HepG2 (cell line): ENCODE results near the gene PNPLA2. TPM values are rescaled to one million over a fixed set of nuclear protein-coding genes. Genes with fewer than 3 reads are reported as not detected.

ENCODE experiments used
- BCL3 ChIP-seq: sonication (generic); formaldehyde crosslinking; IDR thresholded peaks from 2 replicates; pipeline ENCODE4 v1.5.1; 2020; ENCODE audit warnings: mild to moderate bottlenecking, missing genetic modification reagents, moderate library complexity
- BHLHE40 ChIP-seq: IDR thresholded peaks from 2 replicates; pipeline ENCODE4 v1.6.1; 2011; ENCODE audit warnings: low read length, improper control_type of control experiment
- CBX1 ChIP-seq: IDR thresholded peaks from one replicate; pipeline ENCODE4 v1.6.1; 2016; ENCODE audit warnings: antibody characterized with exemption, low read depth
- DDIT3 ChIP-seq: sonication (generic); formaldehyde crosslinking; IDR thresholded peaks from 2 replicates; pipeline ENCODE4 v1.4.0; 2020; ENCODE audit warnings: mild to moderate bottlenecking, missing genetic modification reagents
- GABPB1 ChIP-seq: IDR thresholded peaks from 2 replicates; pipeline ENCODE4 v1.6.1; 2016; ENCODE audit warnings: mild to moderate bottlenecking, missing genetic modification reagents, moderate library complexity, missing compliant biosample characterization
- GATA4 ChIP-seq: sonication (generic); IDR thresholded peaks from 2 replicates; pipeline ENCODE4 v1.6.1; 2016; ENCODE audit warnings: antibody characterized with exemption, low read depth, borderline replicate concordance
- GZF1 ChIP-seq: sonication (generic); formaldehyde crosslinking; IDR thresholded peaks from 2 replicates; pipeline ENCODE4 v1.5.1; 2020; ENCODE audit warnings: mild to moderate bottlenecking, missing genetic modification reagents
- HIC2 ChIP-seq: sonication (generic); formaldehyde crosslinking; IDR thresholded peaks from 2 replicates; pipeline ENCODE4 v1.9.0; 2022; ENCODE audit warnings: low read depth, missing genetic modification reagents
- IRF9 ChIP-seq: sonication (generic); formaldehyde crosslinking; IDR thresholded peaks from 2 replicates; pipeline ENCODE4 v1.8.0; 2022; ENCODE audit warnings: missing genetic modification reagents, mild to moderate bottlenecking, borderline replicate concordance
- NR3C1 ChIP-seq: sonication (generic); formaldehyde crosslinking; IDR thresholded peaks from 2 replicates; pipeline ENCODE4 v1.4.0; 2020; ENCODE audit warnings: missing genetic modification reagents
- PAXIP1 ChIP-seq: sonication (generic); formaldehyde crosslinking; conservative IDR thresholded peaks from 2 replicates; pipeline ENCODE4 v1.4.0; 2020; ENCODE audit warnings: mild to moderate bottlenecking, missing genetic modification reagents, moderate library complexity
- RORA ChIP-seq: sonication (generic); formaldehyde crosslinking; IDR thresholded peaks from 2 replicates; pipeline ENCODE4 v1.5.0; 2020; ENCODE audit warnings: mild to moderate bottlenecking, missing genetic modification reagents, moderate library complexity
- SALL1 ChIP-seq: sonication (generic); formaldehyde crosslinking; IDR thresholded peaks from 2 replicates; pipeline ENCODE4 v1.8.0; 2022; ENCODE audit warnings: mild to moderate bottlenecking, missing genetic modification reagents
- TRIM24 ChIP-seq: sonication (generic); formaldehyde crosslinking; IDR thresholded peaks from 2 replicates; pipeline ENCODE4 v1.8.0; 2022; ENCODE audit warnings: mild to moderate bottlenecking, missing genetic modification reagents
- ZBTB7B ChIP-seq: sonication (generic); formaldehyde crosslinking; IDR thresholded peaks from 2 replicates; pipeline ENCODE4 v1.4.0; 2020; ENCODE audit warnings: missing genetic modification reagents
- ZC3H13 ChIP-seq: sonication (generic); formaldehyde crosslinking; IDR thresholded peaks from 2 replicates; pipeline ENCODE4 v1.8.1; 2023; ENCODE audit warnings: mild to moderate bottlenecking, missing genetic modification reagents, moderate library complexity
- ZNF180 ChIP-seq: sonication (generic); formaldehyde crosslinking; IDR thresholded peaks from 2 replicates; pipeline ENCODE4 v1.4.0; 2020; ENCODE audit warnings: low read depth, missing genetic modification reagents, borderline replicate concordance
- ZNF556 ChIP-seq: sonication (generic); formaldehyde crosslinking; IDR thresholded peaks from 2 replicates; pipeline ENCODE4 v1.4.0; 2020; ENCODE audit warnings: mild to moderate bottlenecking, missing genetic modification reagents, borderline replicate concordance
- ZNF580 ChIP-seq: IDR thresholded peaks from 2 replicates; pipeline ENCODE4 v1.6.1; 2016; ENCODE audit warnings: low read depth, borderline replicate concordance
- ZNF607 ChIP-seq: sonication (generic); formaldehyde crosslinking; IDR thresholded peaks from 2 replicates; pipeline ENCODE4 v1.5.1; 2020; ENCODE audit warnings: missing genetic modification reagents, mild to moderate bottlenecking, borderline replicate concordance
- ZNF749 ChIP-seq: sonication (generic); formaldehyde crosslinking; IDR thresholded peaks from 2 replicates; pipeline ENCODE4 v1.8.0; 2022; ENCODE audit warnings: mild to moderate bottlenecking, missing genetic modification reagents, moderate library complexity, borderline replicate concordance
- polyA plus RNA-seq, 8 experiments: library from polyadenylated mRNA; depleted of rRNA in 3 of 8; stranded (reverse) in 7 of 8; unstranded in 1 of 8; fragments of >200 nt; fragmentation: Illumina TruSeq in 4 of 8; extraction: Trizol in 4 of 8; gene quantifications; 2 replicates each; pipeline versions ENCODE4 v1.2.1 to v1.2.3, GENCODE V29; 2011 to 2016; ENCODE audit warnings: low read depth in 4 of 8, missing spikeins in 1 of 8, mixed read lengths in 1 of 8; ENCODE audit not compliant: insufficient read depth in 1 of 8
- total RNA-seq, 5 experiments: library from RNA; depleted of rRNA; stranded (reverse); fragments of >200 nt; fragmentation: Illumina TruSeq; extraction: Trizol; gene quantifications; 2 replicates each; pipeline ENCODE4 v1.2.3, GENCODE V29; 2016; ENCODE audit warnings: low read depth in 1 of 5

Gene PNPLA2
- total and polyA plus RNA-seq, 2 of the 13 experiments (the other 11 are each of a cell fraction or from before 2014, with no cell fraction given) = 10.5 to 43.2 TPM

- no peak for TF ChIP-seq GZF1
- TF ChIP-seq CBX1 = no peak
- peak; percentile 3; the same call in 1 of the 2 replicates for TF ChIP-seq ZNF607 (CRISPR knock-in tag)
- no peak for TF ChIP-seq TRIM24 (CRISPR knock-in tag)
- TF ChIP-seq DDIT3 = no peak
- TF ChIP-seq NR3C1 (CRISPR knock-in tag) = no peak
- TF ChIP-seq SALL1 (CRISPR knock-in tag) = peak; percentile 20; the same call in 1 of the 2 replicates
- TF ChIP-seq GATA4 = no peak
- TF ChIP-seq PAXIP1 = no peak
- no peak for TF ChIP-seq ZNF749 (CRISPR knock-in tag)
- peak; percentile 14; the same call in 1 of the 2 replicates for TF ChIP-seq ZNF556 (CRISPR knock-in tag)
- TF ChIP-seq IRF9 = no peak; the same call in 1 of the 2 replicates
- TF ChIP-seq RORA = no peak
- TF ChIP-seq BHLHE40 = no peak
- no peak for TF ChIP-seq ZNF580 (CRISPR knock-in tag)
- peak; percentile 73 for TF ChIP-seq ZBTB7B (CRISPR knock-in tag)
- no peak for TF ChIP-seq BCL3 (CRISPR knock-in tag)
- TF ChIP-seq HIC2 (CRISPR knock-in tag) = no peak
- TF ChIP-seq ZNF180 = no peak
- TF ChIP-seq GABPB1 (CRISPR knock-in tag) = peak; percentile 32; the same call in 1 of the 2 replicates
- TF ChIP-seq ZC3H13 (CRISPR knock-in tag) = 0 out of 2 replicates have a peak, but pooled peaks have one; percentile 66
Observed at GRCh38 chr11:776561-777287, 42.0 kb upstream of the PNPLA2 start (continued).
